Naive thymus-derived CD4-positive, alpha-beta T cell (primary cell): ENCODE data around the gene PLPPR2. TPM values are rescaled to one million over a fixed set of nuclear protein-coding genes. Genes with fewer than 3 reads are reported as not detected.
"Not testable (repeated sequence)": the region's sequence is repeated elsewhere in the genome, so short reads cannot be mapped to it uniquely, and the experiment has no call there.

ENCODE experiments used
- ATAC-seq: fragments of 150-1000 bp; cut with Tn5 transposase; 2 replicates; pipeline ENCODE4 v1.10.0; 2021; ENCODE audit warnings: mild to moderate bottlenecking, moderate library complexity
- CTCF ChIA-PET: fragments of 350-600 bp; sonication (Branson Sonifier 250); formaldehyde crosslinking; loops from one replicate; lab custom pipeline; 2021; ENCODE audit warnings: antibody characterized with exemption; lab: Charles Lee
- POLR2A ChIA-PET: fragments of 350-600 bp; sonication (Branson Sonifier 250); formaldehyde crosslinking; loops from one replicate; lab custom pipeline; 2021; ENCODE audit warnings: antibody characterized with exemption, inconsistent platforms; lab: Charles Lee
- DNase-seq, 9 donors: peaks; one replicate each; pipeline versions ENCODE4 v3.0.0 to v3.0.0-alpha.2; 2020 to 2022; ENCODE audit warnings: mixed read lengths in 1 of 9
- H3K27ac ChIP-seq: one replicate; pipeline ENCODE4 v1.7.0; 2013; ENCODE audit warnings: mild to moderate bottlenecking, low read depth, low read length, moderate library complexity
- H3K27me3 ChIP-seq, 2 donors: one replicate each; pipeline ENCODE4 v1.7.0; 2013; ENCODE audit warnings: low read length in 2 of 2, mild to moderate bottlenecking in 2 of 2, moderate library complexity in 2 of 2; ENCODE audit not compliant: control insufficient read depth in 2 of 2, insufficient read depth in 2 of 2
- H3K36me3 ChIP-seq, 3 experiments: 1 replicate in 2 of 3; 2 replicates in 1 of 3; pipeline ENCODE4 v1.7.0; 2013; ENCODE audit warnings: low read length in 3 of 3, mild to moderate bottlenecking in 3 of 3, moderate library complexity in 1 of 3; ENCODE audit not compliant: insufficient read depth in 3 of 3, control insufficient read depth in 2 of 3
- H3K4me1 ChIP-seq, 2 donors: one replicate each; pipeline ENCODE4 v1.7.0; 2013; ENCODE audit warnings: low read length in 2 of 2, mild to moderate bottlenecking in 2 of 2, moderate library complexity in 1 of 2; ENCODE audit not compliant: control insufficient read depth in 2 of 2, insufficient read depth in 2 of 2
- H3K4me3 ChIP-seq: 2 replicates; pipeline ENCODE4 v1.7.0; 2013; ENCODE audit warnings: mild to moderate bottlenecking, low read length
- H3K9me3 ChIP-seq, 3 experiments: 1 replicate in 2 of 3; 2 replicates in 1 of 3; pipeline ENCODE4 v1.7.0; 2013; ENCODE audit warnings: low read length in 3 of 3; ENCODE audit not compliant: control insufficient read depth in 2 of 3
- H3K27ac Mint-ChIP-seq, 9 donors: one replicate each; pipeline ENCODE4 v1.8.0; 2020 to 2022; ENCODE audit warnings: mixed read lengths in 9 of 9, mild to moderate bottlenecking in 8 of 9, moderate library complexity in 5 of 9, inconsistent platforms in 2 of 9
- H3K27me3 Mint-ChIP-seq, 5 donors: one replicate each; pipeline ENCODE4 v1.8.0; 2021 to 2022; ENCODE audit warnings: mixed read lengths in 5 of 5, mild to moderate bottlenecking in 1 of 5
- H3K36me3 Mint-ChIP-seq, 5 donors: one replicate each; pipeline ENCODE4 v1.8.0; 2020 to 2022; ENCODE audit warnings: mixed read lengths in 5 of 5, mild to moderate bottlenecking in 3 of 5, inconsistent platforms in 1 of 5
- H3K4me1 Mint-ChIP-seq, 7 donors: one replicate each; pipeline ENCODE4 v1.8.0; 2020 to 2022; ENCODE audit warnings: mixed read lengths in 7 of 7, mild to moderate bottlenecking in 3 of 7, inconsistent platforms in 1 of 7
- H3K4me3 Mint-ChIP-seq, 10 donors: one replicate each; pipeline ENCODE4 v1.8.0; 2020 to 2022; ENCODE audit warnings: mild to moderate bottlenecking in 10 of 10, mixed read lengths in 10 of 10, moderate library complexity in 6 of 10, inconsistent platforms in 2 of 10
- H3K9me3 Mint-ChIP-seq, 11 donors: one replicate each; pipeline ENCODE4 v1.8.0; 2020 to 2022; ENCODE audit warnings: mixed read lengths in 11 of 11, mild to moderate bottlenecking in 4 of 11, inconsistent platforms in 1 of 11, moderate library complexity in 1 of 11
- intact Hi-C, 2 donors: fragments of 100-400 bp; cut with micrococcal nuclease; formaldehyde crosslinking; loops; one replicate each; pipeline ENCODE4 v1.15.1; 2023
- polyA plus RNA-seq, 2 donors: library from polyadenylated mRNA; unstranded; fragments of 300-500 nt; fragmentation: Illumina TruSeq; gene quantifications; one replicate each; pipeline ENCODE4 v1.2.3, GENCODE V29; 2021
- total RNA-seq, 6 experiments: library from RNA in 5 of 6; stranded (reverse) in 5 of 6; gene quantifications; 1 replicate in 5 of 6; 2 replicates in 1 of 6; pipeline ENCODE4 v1.2.3 and lab custom pipeline; 2021 to 2026

PLPPR2 gene
- total and polyA plus RNA-seq, 7 experiments from 2014 or later = 0.92 to 31.0 (median 12.8) TPM

- no peak overlapping the region for H3K4me3 Mint-ChIP-seq
- ChIA-PET POLR2A (interaction anchor here (0.5 to 3.6 kb wide), 24 partner anchors 8 to 1544 kb away, joined by 3 to 36 read pairs (median 4); partner anchors contain the start of genes CCDC159, ECSIT, ELOF1 and EPOR), CTCF (interaction anchor here (0.6 to 2.3 kb wide), 8 partner anchors 8 to 848 kb away, joined by 3 to 13 read pairs (median 4); partner anchors contain the start of genes CCDC159, RAB3D and TMEM205)
- intact Hi-C loops = loop anchor here (1.0 to 2.0 kb wide), 8 partner anchors 8 to 539 kb away; partner anchors contain the start of genes CCDC159 (in 1 of the 2), ELOF1 (in 1 of the 2), ODAD3 (in 1 of the 2) and PLPPR2 (in 1 of the 2)
- H3K9me3 Mint-ChIP-seq = peaks cover 0 to 2% (median 0%) of the 10 kb centered on the region in 11 donors
- H3K4me3 ChIP-seq = peak overlapping the region; percentile 92
- H3K27me3 Mint-ChIP-seq = no peaks in the 10 kb centered on the region
- DNase-seq (peak; percentile 49 to 87 (median 83)), ATAC-seq (peak; percentile 51)
- no peak overlapping the region for H3K27ac Mint-ChIP-seq
- peak overlapping the region; percentile 92 for H3K27ac ChIP-seq
- H3K27me3 ChIP-seq = no peaks in the 10 kb centered on the region
- peaks cover 19 to 47% (median 36%) of the 10 kb centered on the region in 7 donors for H3K4me1 Mint-ChIP-seq
- peaks cover 27 to 36% of the 10 kb centered on the region in 2 donors for H3K4me1 ChIP-seq
- H3K36me3 Mint-ChIP-seq = peaks cover 11 to 26% (median 16%) of the 10 kb centered on the region in 5 donors
- peaks cover 0 to 7% (median 0%) of the 10 kb centered on the region in 3 experiments for H3K36me3 ChIP-seq
- no peaks in the 10 kb centered on the region for H3K9me3 ChIP-seq
Observed at GRCh38 chr19:11375143-11375948, 20.1 kb downstream of the PLPPR2 start.

- H3K36me3 ChIP-seq = peaks cover 0 to 7% (median 0%) of the 10 kb centered on the region in 3 experiments
- ChIA-PET POLR2A (interaction anchor here (0.5 to 1.3 kb wide), 4 partner anchors 31 to 146 kb away, joined by 3 to 5 read pairs (median 4); partner anchors contain the start of genes CCDC159 and TMEM205), CTCF (interaction anchor here (0.6 to 1.8 kb wide), 7 partner anchors 9 to 217 kb away, joined by 3 to 7 read pairs (median 4); partner anchors contain the start of genes ODAD3 and PRKCSH)
- H3K27me3 Mint-ChIP-seq = peaks cover 0 to 11% (median 4%) of the 10 kb centered on the region in 5 donors
- H3K9me3 ChIP-seq = no peaks in the 10 kb centered on the region
- intact Hi-C loops = no loop called here
- peak overlapping the region in 8 of 9 donors; percentile 55 to 96 (median 78) for H3K27ac Mint-ChIP-seq
- H3K4me3 ChIP-seq = no peak overlapping the region
- no peaks in the 10 kb centered on the region for H3K27me3 ChIP-seq
- peak overlapping the region in 7 of 10 donors; percentile 26 to 87 (median 63) for H3K4me3 Mint-ChIP-seq
- DNase-seq (no peak), ATAC-seq (no peak)
- H3K27ac ChIP-seq = no peak overlapping the region
- peaks cover 42 to 48% of the 10 kb centered on the region in 2 donors for H3K4me1 ChIP-seq
- H3K36me3 Mint-ChIP-seq = peaks cover 3 to 26% (median 7%) of the 10 kb centered on the region in 5 donors
- peaks cover 33 to 62% (median 47%) of the 10 kb centered on the region in 7 donors for H3K4me1 Mint-ChIP-seq
- H3K9me3 Mint-ChIP-seq = peaks cover 0 to 6% (median 0%) of the 10 kb centered on the region in 11 donors
Observed at GRCh38 chr19:11377237-11377636, 22.0 kb downstream of the PLPPR2 start.

DNA sequence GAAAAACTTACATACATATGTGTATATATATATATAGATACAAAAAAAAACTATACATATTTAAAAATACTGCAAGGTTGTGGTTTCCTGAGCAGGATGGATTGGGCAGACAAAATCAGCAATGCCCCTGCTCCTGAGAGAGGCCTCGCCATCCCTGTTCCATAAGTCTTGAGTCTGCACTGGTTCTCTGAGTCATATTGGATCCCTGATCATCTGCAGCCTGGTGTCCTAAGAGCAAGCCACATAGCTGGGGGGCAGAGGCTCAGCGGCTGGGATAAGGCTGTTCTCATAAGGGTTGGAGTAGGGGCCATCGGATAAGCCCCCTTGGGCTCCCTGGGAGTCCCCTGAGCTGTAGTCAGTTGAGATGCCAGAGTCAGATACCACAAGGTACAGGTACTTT is 22.5 kb downstream of the PLPPR2 start:
- DNase-seq (no peak), ATAC-seq (no peak)
- Histone ChIP-seq H3K36me3 (peaks cover 0 to 7% (median 0%) of the 10 kb centered on the region in 3 experiments), H3K4me1 (peaks cover 46 to 51% of the 10 kb centered on the region in 2 donors), H3K4me3 (no peak overlapping the region), H3K9me3 (no peaks in the 10 kb centered on the region), H3K27ac (no peak overlapping the region), H3K27me3 (no peaks in the 10 kb centered on the region)
- peaks cover 35 to 65% (median 48%) of the 10 kb centered on the region in 7 donors for H3K4me1 Mint-ChIP-seq
- peak overlapping the region in 4 of 9 donors; percentile 38 to 69 (median 61) for H3K27ac Mint-ChIP-seq
- intact Hi-C loops = no loop called here
- peaks cover 0 to 16% (median 4%) of the 10 kb centered on the region in 5 donors for H3K27me3 Mint-ChIP-seq
- H3K4me3 Mint-ChIP-seq = no peak overlapping the region
- CTCF ChIA-PET = interaction anchor here (0.9 to 1.8 kb wide), 3 partner anchors 8 to 58 kb away, joined by 3 to 4 read pairs (median 3); partner anchors contain the start of genes ODAD3 and PRKCSH
- peaks cover 3 to 26% (median 7%) of the 10 kb centered on the region in 5 donors for H3K36me3 Mint-ChIP-seq
- peaks cover 0 to 6% (median 0%) of the 10 kb centered on the region in 11 donors for H3K9me3 Mint-ChIP-seq
- POLR2A ChIA-PET = interaction anchor here (0.5 to 1.3 kb wide), 4 partner anchors 31 to 146 kb away, joined by 3 to 5 read pairs (median 4); partner anchors contain the start of genes CCDC159 and TMEM205

DNA sequence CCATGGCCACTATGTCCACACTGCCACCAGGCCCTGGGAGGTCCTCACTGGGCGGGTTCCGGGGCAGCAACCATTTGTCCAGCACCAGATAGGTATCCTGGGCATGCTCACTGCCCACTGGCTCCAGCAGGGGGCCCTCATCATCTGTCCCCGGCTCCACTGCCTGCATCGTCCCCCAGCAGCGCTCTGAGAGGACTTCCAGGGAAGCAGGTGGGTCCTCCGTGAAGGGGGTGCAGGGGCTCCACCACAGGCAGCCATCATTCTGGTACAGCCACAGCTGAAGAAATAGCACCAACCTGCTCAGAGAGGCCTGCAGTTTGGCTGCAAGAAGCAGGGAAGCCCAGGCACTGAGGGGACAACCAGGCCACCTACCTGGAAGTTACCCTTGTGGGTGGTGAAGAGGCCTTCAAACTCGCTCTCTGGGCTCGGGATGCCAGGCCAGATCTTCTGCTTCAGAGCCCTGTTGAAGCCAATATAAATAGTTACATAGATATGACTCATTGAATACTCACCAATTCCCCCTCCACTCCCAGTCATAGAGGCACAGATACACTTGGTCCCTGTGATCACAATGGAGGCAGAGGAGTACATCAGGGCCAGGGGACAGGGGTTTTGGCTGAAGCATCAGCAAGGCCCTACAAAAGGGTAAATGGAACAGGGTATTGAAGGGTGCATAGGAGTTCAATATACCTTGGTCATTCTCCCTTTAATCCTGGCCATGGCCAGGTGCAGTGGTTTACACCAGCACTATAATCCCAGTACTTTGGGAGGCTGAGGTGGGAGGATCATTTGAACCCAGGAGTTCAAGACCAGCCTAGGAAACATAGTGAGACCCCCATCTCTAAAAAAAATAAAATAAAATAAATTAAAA is 23.3 kb downstream of the PLPPR2 start:
- peak overlapping the region in 3 of 10 donors; percentile 35 to 49 (median 45) for H3K4me3 Mint-ChIP-seq
- Histone ChIP-seq H3K27ac (no peak overlapping the region), H3K36me3 (peaks cover 0 to 7% (median 0%) of the 10 kb centered on the region in 3 experiments), H3K4me3 (no peak overlapping the region), H3K27me3 (no peaks in the 10 kb centered on the region), H3K9me3 (no peaks in the 10 kb centered on the region), H3K4me1 (peaks cover 47 to 57% of the 10 kb centered on the region in 2 donors)
- H3K27ac Mint-ChIP-seq = peak overlapping the region in 3 of 9 donors; percentile 45 to 85 (median 53)
- peaks cover 0 to 20% (median 4%) of the 10 kb centered on the region in 5 donors for H3K27me3 Mint-ChIP-seq
- peaks cover 40 to 65% (median 51%) of the 10 kb centered on the region in 7 donors for H3K4me1 Mint-ChIP-seq
- ATAC-seq (no peak), DNase-seq (no peak)
- CTCF ChIA-PET = interaction anchor here (1.5 to 1.8 kb wide), 2 partner anchors 9 to 57 kb away, joined by 3 to 4 read pairs; partner anchors contain the start of genes ODAD3 and PRKCSH
- intact Hi-C loops = no loop called here
- peaks cover 0 to 6% (median 0%) of the 10 kb centered on the region in 11 donors for H3K9me3 Mint-ChIP-seq
- peaks cover 3 to 22% (median 7%) of the 10 kb centered on the region in 5 donors for H3K36me3 Mint-ChIP-seq
- POLR2A ChIA-PET = no interaction called here

- POLR2A ChIA-PET = interaction anchor here (1.2 to 2.4 kb wide), 2 partner anchors 56 to 180 kb away, joined by 3 to 12 read pairs; partner anchors contain the start of genes ELOF1, ODAD3 and PRKCSH
- peaks cover 0 to 25% (median 4%) of the 10 kb centered on the region in 5 donors for H3K27me3 Mint-ChIP-seq
Observed at GRCh38 chr19:11379269-11379845, 24.1 kb downstream of the PLPPR2 start.

More at GRCh38 chr19:11379269-11379845, 24.1 kb downstream of the PLPPR2 start:
- H3K36me3 ChIP-seq, H3K27ac ChIP-seq, DNase-seq, CTCF ChIA-PET, H3K9me3 Mint-ChIP-seq, H3K9me3 ChIP-seq, ATAC-seq, intact Hi-C loops, H3K4me3 ChIP-seq, H3K27me3 ChIP-seq: not testable (repeated sequence)
- peaks cover 39 to 48% of the 10 kb centered on the region in 2 donors for H3K4me1 ChIP-seq
- Mint-ChIP-seq H3K4me3 (peak overlapping the region in 3 of 10 donors; percentile 20 to 95 (median 21)), H3K27ac (peak overlapping the region in 3 of 9 donors; percentile 46 to 97 (median 62)), H3K4me1 (peaks cover 40 to 67% (median 53%) of the 10 kb centered on the region in 7 donors), H3K36me3 (peaks cover 3 to 22% (median 7%) of the 10 kb centered on the region in 5 donors)
